Parathyroid adenoma (tissue), 2 donors: ENCODE results near the gene SST.
"Not testable (repeated sequence)": the region's sequence is repeated elsewhere in the genome, so short reads cannot be mapped to it uniquely, and the experiment has no call there.

ENCODE experiments used
- H2AFZ ChIP-seq: fragments of 300-600 bp; sonication (generic); one replicate; pipeline ENCODE4 v1.7.0; 2017; ENCODE audit warnings: antibody characterized with exemption, mild to moderate bottlenecking
- H3K27ac ChIP-seq: fragments of 300-600 bp; sonication (generic); one replicate; pipeline ENCODE4 v1.7.0; 2017
- H3K27me3 ChIP-seq: fragments of 300-600 bp; sonication (generic); one replicate; pipeline ENCODE4 v1.7.0; 2017; ENCODE audit warnings: low read length; ENCODE audit not compliant: control insufficient read depth, insufficient read depth
- H3K36me3 ChIP-seq: fragments of 300-600 bp; sonication (generic); one replicate; pipeline ENCODE4 v1.7.0; 2017; ENCODE audit warnings: low read length; ENCODE audit not compliant: control insufficient read depth, insufficient read depth
- H3K4me1 ChIP-seq: fragments of 300-600 bp; sonication (generic); one replicate; pipeline ENCODE4 v1.7.0; 2017; ENCODE audit warnings: control low read depth
- H3K4me2 ChIP-seq: fragments of 300-600 bp; sonication (generic); one replicate; pipeline ENCODE4 v1.7.0; 2017; ENCODE audit warnings: low read length
- H3K4me3 ChIP-seq: fragments of 300-600 bp; sonication (generic); one replicate; pipeline ENCODE4 v1.7.0; 2017; ENCODE audit warnings: low read depth, low read length
- H3K79me2 ChIP-seq: fragments of 300-600 bp; sonication (generic); one replicate; pipeline ENCODE4 v1.7.0; 2017; ENCODE audit warnings: control low read depth
- H3K9ac ChIP-seq: fragments of 300-600 bp; sonication (generic); one replicate; pipeline ENCODE4 v1.7.0; 2017; ENCODE audit warnings: mild to moderate bottlenecking
- H3K9me3 ChIP-seq: fragments of 300-600 bp; sonication (generic); one replicate; pipeline ENCODE4 v1.7.0; 2017; ENCODE audit warnings: low read length; ENCODE audit not compliant: control insufficient read depth
- TF ChIP-seq, protein P1 (sequence below): fragments of 300-600 bp; sonication (generic); IDR thresholded peaks from one replicate; pipeline ENCODE4 v1.7.0; 2017; ENCODE audit warnings: antibody characterized with exemption, mild to moderate bottlenecking
- donor health status: primary hyperparathyroidism.

Gene SST

DNA sequence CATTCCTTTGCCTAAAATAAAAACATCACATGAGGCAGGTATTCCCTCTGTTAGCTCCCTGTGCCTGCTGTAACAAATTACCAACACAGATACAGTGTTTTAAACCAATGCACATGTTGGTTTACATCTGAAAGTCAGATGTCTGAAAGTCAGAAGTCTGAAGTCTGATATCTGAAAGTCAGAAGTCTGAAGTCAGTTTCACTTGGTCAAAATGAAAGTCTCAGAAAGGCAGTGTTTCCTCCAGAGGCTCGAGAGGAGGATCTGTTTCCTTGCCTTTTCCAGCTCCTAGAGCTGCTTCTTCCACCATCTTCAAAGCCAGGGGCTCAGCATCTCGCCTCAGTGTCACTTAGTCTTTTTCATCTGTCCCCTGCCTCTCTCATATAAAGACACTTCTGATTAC lies 22.0 kb downstream of the SST start:
- Histone ChIP-seq H3K4me3 (no peak overlapping the region), H3K79me2 (no peaks in the 10 kb centered on the region), H3K9me3 (no peaks in the 10 kb centered on the region), H3K9ac (no peak overlapping the region), H3K4me2 (no peak overlapping the region), H3K27me3 (no peaks in the 10 kb centered on the region), H3K36me3 (no peaks in the 10 kb centered on the region), H3K4me1 (no peaks in the 10 kb centered on the region), H2AFZ (no peak overlapping the region), H3K27ac (no peak overlapping the region)
- TF ChIP-seq, protein P1, sequence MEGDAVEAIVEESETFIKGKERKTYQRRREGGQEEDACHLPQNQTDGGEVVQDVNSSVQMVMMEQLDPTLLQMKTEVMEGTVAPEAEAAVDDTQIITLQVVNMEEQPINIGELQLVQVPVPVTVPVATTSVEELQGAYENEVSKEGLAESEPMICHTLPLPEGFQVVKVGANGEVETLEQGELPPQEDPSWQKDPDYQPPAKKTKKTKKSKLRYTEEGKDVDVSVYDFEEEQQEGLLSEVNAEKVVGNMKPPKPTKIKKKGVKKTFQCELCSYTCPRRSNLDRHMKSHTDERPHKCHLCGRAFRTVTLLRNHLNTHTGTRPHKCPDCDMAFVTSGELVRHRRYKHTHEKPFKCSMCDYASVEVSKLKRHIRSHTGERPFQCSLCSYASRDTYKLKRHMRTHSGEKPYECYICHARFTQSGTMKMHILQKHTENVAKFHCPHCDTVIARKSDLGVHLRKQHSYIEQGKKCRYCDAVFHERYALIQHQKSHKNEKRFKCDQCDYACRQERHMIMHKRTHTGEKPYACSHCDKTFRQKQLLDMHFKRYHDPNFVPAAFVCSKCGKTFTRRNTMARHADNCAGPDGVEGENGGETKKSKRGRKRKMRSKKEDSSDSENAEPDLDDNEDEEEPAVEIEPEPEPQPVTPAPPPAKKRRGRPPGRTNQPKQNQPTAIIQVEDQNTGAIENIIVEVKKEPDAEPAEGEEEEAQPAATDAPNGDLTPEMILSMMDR = no peak

DNA sequence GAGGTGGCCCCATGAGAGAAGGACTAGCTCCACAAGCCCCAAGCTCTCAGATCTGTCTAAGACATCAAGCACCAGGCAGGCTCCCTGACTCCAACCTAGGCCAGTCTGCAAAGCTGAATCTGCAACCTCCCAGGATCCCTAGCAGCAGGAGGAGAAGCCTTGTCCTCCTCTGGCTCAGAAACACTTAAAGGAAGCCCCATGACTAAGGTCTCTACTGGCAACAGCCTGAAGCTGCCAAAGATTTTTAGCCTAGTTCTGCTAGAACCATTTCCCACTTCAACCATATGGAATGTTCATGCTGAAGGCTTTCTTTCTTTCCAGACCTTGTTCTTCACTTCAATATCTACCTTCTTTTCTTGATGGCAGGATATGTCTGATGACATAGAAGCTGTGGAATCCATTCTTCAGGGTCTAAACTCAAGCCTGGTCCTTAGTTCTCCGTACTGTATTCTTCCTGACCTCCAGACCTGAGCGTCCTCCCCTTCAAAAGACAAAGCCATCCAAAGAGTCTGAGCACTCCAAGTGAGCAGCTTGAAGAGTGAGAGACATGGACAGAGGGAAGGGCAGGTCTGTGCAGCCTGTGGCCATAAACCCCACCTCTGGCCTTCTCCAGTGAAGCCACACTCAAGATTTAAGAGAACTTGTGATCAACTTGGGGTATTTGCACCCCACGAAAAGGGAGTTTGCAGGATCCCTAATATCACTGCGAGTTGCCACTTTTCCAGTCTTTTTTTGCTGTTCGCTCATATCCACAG lies 23.1 kb downstream of the SST start:
- TF ChIP-seq, protein P1 = no peak
- no peak overlapping the region for H3K4me2 ChIP-seq
- no peaks in the 10 kb centered on the region for H3K27me3 ChIP-seq
- no peaks in the 10 kb centered on the region for H3K9me3 ChIP-seq
- H3K9ac ChIP-seq = no peak overlapping the region
- H3K79me2 ChIP-seq = no peaks in the 10 kb centered on the region
- no peak overlapping the region for H3K4me3 ChIP-seq
- H3K4me1 ChIP-seq = no peaks in the 10 kb centered on the region
- no peak overlapping the region for H2AFZ ChIP-seq
- no peaks in the 10 kb centered on the region for H3K36me3 ChIP-seq
- H3K27ac ChIP-seq = no peak overlapping the region

DNA sequence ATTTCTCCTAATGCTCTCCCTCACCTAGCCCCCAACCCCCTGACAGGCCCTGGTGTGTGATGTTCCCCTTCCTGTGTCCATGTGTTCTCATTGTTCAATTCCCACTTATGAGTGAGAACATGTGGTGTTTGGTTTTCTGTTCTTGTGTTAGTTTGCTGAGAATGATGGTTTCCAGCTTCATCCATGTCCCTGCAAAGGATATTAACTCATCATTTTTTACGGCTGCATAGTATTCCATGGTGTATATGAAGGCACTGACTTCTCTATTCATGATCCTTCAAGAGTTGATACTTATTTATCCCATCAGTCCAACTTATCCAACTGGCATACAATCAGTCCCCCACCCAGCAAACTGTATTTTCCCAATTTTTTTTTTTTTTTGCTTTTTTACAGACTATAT lies 24.8 kb downstream of the SST start:
- not testable (repeated sequence) for H3K9me3 ChIP-seq, H2AFZ ChIP-seq, H3K4me1 ChIP-seq, H3K4me2 ChIP-seq, H3K27ac ChIP-seq, H3K79me2 ChIP-seq, H3K9ac ChIP-seq, H3K36me3 ChIP-seq, H3K27me3 ChIP-seq, H3K4me3 ChIP-seq

DNA sequence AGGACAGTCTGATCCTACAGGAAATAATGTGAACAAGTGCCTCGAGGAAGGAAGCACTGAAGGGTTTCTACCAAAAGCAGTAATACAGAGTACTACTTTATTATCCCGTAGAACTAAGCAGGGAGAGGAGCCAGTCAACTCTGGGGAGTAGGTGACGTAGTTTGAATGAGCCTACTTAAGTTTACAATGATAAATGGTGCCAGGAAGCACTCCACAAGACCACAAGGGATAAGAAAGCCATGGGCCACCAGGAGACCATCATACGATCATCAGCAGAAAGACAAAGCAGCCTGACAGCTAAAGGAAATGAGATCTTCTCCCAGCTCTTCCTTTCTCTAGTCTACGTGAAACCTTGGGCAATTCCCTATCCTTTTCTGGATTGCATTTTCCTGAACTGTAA lies 27.3 kb downstream of the SST start:
- Histone ChIP-seq H2AFZ (no peak overlapping the region), H3K9me3 (no peaks in the 10 kb centered on the region), H3K79me2 (no peaks in the 10 kb centered on the region), H3K4me1 (no peaks in the 10 kb centered on the region), H3K36me3 (no peaks in the 10 kb centered on the region), H3K27me3 (no peaks in the 10 kb centered on the region), H3K4me2 (no peak overlapping the region), H3K27ac (no peak overlapping the region), H3K4me3 (no peak overlapping the region), H3K9ac (no peak overlapping the region)
- TF ChIP-seq, protein P1 = no peak

DNA sequence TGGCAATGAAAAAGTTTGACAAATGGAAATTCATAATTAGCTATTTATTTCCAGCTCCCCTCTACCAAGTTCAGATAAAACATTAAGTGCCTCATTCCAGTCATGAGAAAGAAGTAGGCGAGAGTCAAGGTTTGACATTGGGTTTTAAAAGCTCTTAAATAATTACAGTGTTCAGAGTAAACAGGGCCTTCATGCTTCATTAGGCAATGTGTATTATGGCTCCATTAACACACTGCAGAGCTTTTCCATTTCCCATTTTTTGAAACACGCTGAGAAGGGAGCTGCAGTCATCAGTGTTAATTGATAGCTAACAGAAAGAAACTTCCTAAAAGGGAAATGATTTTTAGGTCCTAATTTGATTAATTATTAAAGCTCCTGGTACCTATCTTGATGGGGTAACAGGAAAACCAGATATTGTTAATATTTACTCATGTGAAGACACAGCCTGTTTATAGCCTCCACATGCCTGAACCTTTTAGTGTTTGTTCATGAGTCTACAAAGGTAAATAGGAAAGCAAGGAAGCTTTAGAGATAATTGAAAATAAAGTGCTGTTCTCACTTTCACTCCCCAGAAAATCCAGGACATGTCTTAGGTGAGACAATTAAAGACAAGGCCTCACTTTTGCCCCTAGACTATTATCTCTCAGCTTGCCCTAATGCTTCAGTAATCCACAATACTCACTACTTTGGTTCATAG lies 28.7 kb downstream of the SST start:
- Histone ChIP-seq H3K79me2 (no peaks in the 10 kb centered on the region), H3K9me3 (no peaks in the 10 kb centered on the region), H2AFZ (no peak overlapping the region), H3K4me2 (no peak overlapping the region), H3K27me3 (no peaks in the 10 kb centered on the region), H3K4me3 (no peak overlapping the region), H3K27ac (no peak overlapping the region), H3K36me3 (no peaks in the 10 kb centered on the region), H3K4me1 (no peaks in the 10 kb centered on the region), H3K9ac (no peak overlapping the region)
- TF ChIP-seq, protein P1 = no peak
